Kidney epithelial cell (primary cell): Measurements from ENCODE around the gene VWC2. TPM values are rescaled to one million over a fixed set of nuclear protein-coding genes. Genes with fewer than 3 reads are reported as not detected.
"Not testable (repeated sequence)": the region's sequence is repeated elsewhere in the genome, so short reads cannot be mapped to it uniquely, and the experiment has no call there.

Source experiments
- DNase-seq: peaks from one replicate; pipeline ENCODE4 v3.0.0-alpha.2; 2010; ENCODE audit warnings: low read depth
- H3K27me3 ChIP-seq: 2 replicates; pipeline ENCODE4 v1.6.0; 2011; ENCODE audit warnings: low read length; ENCODE audit not compliant: control insufficient read depth, insufficient read depth
- H3K36me3 ChIP-seq: 2 replicates; pipeline ENCODE4 v1.5.1; 2011; ENCODE audit warnings: low read length; ENCODE audit not compliant: control insufficient read depth, insufficient read depth
- H3K4me3 ChIP-seq: 2 replicates; pipeline ENCODE4 v1.5.1; 2011; ENCODE audit warnings: low read depth, mild to moderate bottlenecking, control low read depth, low read length
- CTCF ChIP-seq: IDR thresholded peaks from 2 replicates; pipeline ENCODE4 v1.5.1; 2011; ENCODE audit warnings: mild to moderate bottlenecking, moderate library complexity, low read length, control low read depth, inconsistent platforms; ENCODE audit not compliant: insufficient read depth, poor library complexity, severe bottlenecking
- total RNA-seq: library from RNA; depleted of rRNA; stranded (reverse); fragments of >200 nt; gene quantifications from 2 replicates; pipeline ENCODE4 v1.2.3, GENCODE V29; 2015

Gene VWC2
- total RNA-seq, 1 donor from 2014 or later = under 0.01 TPM

GRCh38 chr7:49845626-49846025 lies 72.2 kb downstream of the VWC2 start:
- no peaks in the 10 kb centered on the region for H3K36me3 ChIP-seq
- no peak for DNase-seq
- no peak for TF ChIP-seq CTCF

GRCh38 chr7:49848211-49848841 lies 74.9 kb downstream of the VWC2 start:
- no peak overlapping the region for H3K4me3 ChIP-seq
- TF ChIP-seq CTCF = no peak
- H3K36me3 ChIP-seq = no peaks in the 10 kb centered on the region
- no peaks in the 10 kb centered on the region for H3K27me3 ChIP-seq
- DNase-seq = no peak

More at GRCh38 chr7:49845626-49846025, 72.2 kb downstream of the VWC2 start:
- Histone ChIP-seq H3K4me3 (no peak overlapping the region), H3K27me3 (no peaks in the 10 kb centered on the region)

- DNase-seq = no peak
- Histone ChIP-seq H3K36me3 (no peaks in the 10 kb centered on the region), H3K27me3 (no peaks in the 10 kb centered on the region), H3K4me3 (no peak overlapping the region)
- peak; percentile 16 for TF ChIP-seq CTCF
Observed at GRCh38 chr7:49850921-49851613, 77.6 kb downstream of the VWC2 start.

- H3K4me3 ChIP-seq, DNase-seq, H3K27me3 ChIP-seq, H3K36me3 ChIP-seq: not testable (repeated sequence)
Observed at GRCh38 chr7:49851614-49851934, 78.1 kb downstream of the VWC2 start.

GRCh38 chr7:49852619-49853462 lies 79.4 kb downstream of the VWC2 start:
- TF ChIP-seq CTCF = peak; percentile 87
- DNase-seq = peak; percentile 9
- H3K27me3 ChIP-seq = no peaks in the 10 kb centered on the region
- H3K36me3 ChIP-seq = no peaks in the 10 kb centered on the region
- no peak overlapping the region for H3K4me3 ChIP-seq

- Histone ChIP-seq H3K36me3 (no peaks in the 10 kb centered on the region), H3K4me3 (no peak overlapping the region), H3K27me3 (no peaks in the 10 kb centered on the region)
- no peak for TF ChIP-seq CTCF
- DNase-seq = no peak
Observed at GRCh38 chr7:49855281-49855980, 82.0 kb downstream of the VWC2 start.
